GM06990 (cell line): ENCODE measurements around the gene TACR1.
"Not testable (repeated sequence)": the region's sequence is repeated elsewhere in the genome, so short reads cannot be mapped to it uniquely, and the experiment has no call there.

Experiments
- DNase-seq: peaks from one replicate; pipeline ENCODE4 v3.0.0-alpha.2; 2011; ENCODE audit not compliant: insufficient read length; ENCODE audit errors: extremely low read depth
- H3K27me3 ChIP-seq: replicated peaks from 2 replicates; pipeline ENCODE4 v1.6.0; 2011; ENCODE audit warnings: low read length; ENCODE audit not compliant: control insufficient read depth, insufficient read depth
- H3K36me3 ChIP-seq: 2 replicates; pipeline ENCODE4 v1.5.1; 2011; ENCODE audit warnings: low read length; ENCODE audit not compliant: control insufficient read depth, insufficient read depth
- H3K4me3 ChIP-seq: replicated peaks from 2 replicates; pipeline ENCODE4 v1.5.1; 2011; ENCODE audit warnings: low read depth, mild to moderate bottlenecking, control low read depth, low read length
- CTCF ChIP-seq: IDR thresholded peaks from 2 replicates; pipeline ENCODE4 v1.5.1; 2011; ENCODE audit warnings: low read length, control low read depth, mild to moderate bottlenecking, inconsistent platforms; ENCODE audit not compliant: insufficient read depth, poor library complexity, severe bottlenecking

TACR1 gene

GRCh38 chr2:75166491-75166890 lies 32.8 kb downstream of the TACR1 start:
- no peak for DNase-seq
- Histone ChIP-seq H3K4me3 (no peak overlapping the region), H3K36me3 (no peaks in the 10 kb centered on the region), H3K27me3 (no peaks in the 10 kb centered on the region)
- TF ChIP-seq CTCF: no peak

GRCh38 chr2:75162897-75163296 lies 36.4 kb downstream of the TACR1 start:
- Histone ChIP-seq H3K36me3 (no peaks in the 10 kb centered on the region), H3K27me3 (no peaks in the 10 kb centered on the region), H3K4me3 (no peak overlapping the region)
- TF ChIP-seq CTCF: no peak
- no peak for DNase-seq

GRCh38 chr2:75162259-75162658 lies 37.1 kb downstream of the TACR1 start:
- Histone ChIP-seq H3K36me3 (no peaks in the 10 kb centered on the region), H3K27me3 (no peaks in the 10 kb centered on the region), H3K4me3 (no peak overlapping the region)
- DNase-seq: no peak
- no peak for TF ChIP-seq CTCF

- DNase-seq: no peak
- no peak overlapping the region for H3K4me3 ChIP-seq
- no peaks in the 10 kb centered on the region for H3K27me3 ChIP-seq
- no peak for TF ChIP-seq CTCF
- H3K36me3 ChIP-seq: no peaks in the 10 kb centered on the region
These were observed 41.9 kb downstream of the TACR1 start for GRCh38 chr2:75157435-75157834.

- no peaks in the 10 kb centered on the region for H3K27me3 ChIP-seq
- TF ChIP-seq CTCF: no peak
- DNase-seq: no peak
- no peaks in the 10 kb centered on the region for H3K36me3 ChIP-seq
- H3K4me3 ChIP-seq: no peak overlapping the region
These were observed 44.2 kb downstream of the TACR1 start for GRCh38 chr2:75155115-75155514.

- TF ChIP-seq CTCF: no peak
- Histone ChIP-seq H3K4me3 (no peak overlapping the region), H3K27me3 (no peaks in the 10 kb centered on the region), H3K36me3 (no peaks in the 10 kb centered on the region)
- no peak for DNase-seq
These were observed 46.1 kb downstream of the TACR1 start for GRCh38 chr2:75153221-75153620.

- H3K4me3 ChIP-seq, H3K36me3 ChIP-seq, DNase-seq, H3K27me3 ChIP-seq: not testable (repeated sequence)
These were observed 47.1 kb downstream of the TACR1 start for GRCh38 chr2:75152243-75152642.

- not testable (repeated sequence) for H3K27me3 ChIP-seq, H3K36me3 ChIP-seq, H3K4me3 ChIP-seq, DNase-seq
These were observed 51.4 kb downstream of the TACR1 start for GRCh38 chr2:75147884-75148283.
